Measurements from ENCODE around the gene SETDB2. TPM values are rescaled to one million over a fixed set of nuclear protein-coding genes. Genes with fewer than 3 reads are reported as not detected.

The SETDB2 gene
- total RNA-seq, 1 experiment from 2014 or later, result 5.2 TPM

- ChIA-PET CTCF (no interaction called here), POLR2A (no interaction called here), RAD21 (ENCODE audit: low non-redundant PET in 1 of 2, low total read pairs in 2 of 2, uncharacterized antibody in 2 of 2, unreplicated experiment in 2 of 2) (no interaction called here)
- intact Hi-C loops (cut with micrococcal nuclease), result no loop called here
- BruUV-seq (replicated peaks), result no TSS peak
- Histone ChIP-seq H3K9ac (ENCODE audit: low read length) (no peak overlapping the region), H3K4me2 (ENCODE audit: low read length) (no peak overlapping the region), H3K4me3 (replicated peaks in 1 of 2; ENCODE audit: low read depth in 1 of 2, low read length in 2 of 2) (no peak overlapping the region), H3K27ac (ENCODE audit: low read depth, low read length) (no peak overlapping the region), H2AFZ (ENCODE audit: low read depth, low read length, poor library complexity, severe bottlenecking) (no peak overlapping the region), H3K79me2 (ENCODE audit: insufficient read depth, low read length) (no peaks in the 10 kb centered on the region), H3K9me2 (ENCODE audit: insufficient read depth) (no peaks in the 10 kb centered on the region), H3K4me1 (ENCODE audit: control insufficient read depth in 1 of 2, insufficient read depth in 2 of 2, low read length in 2 of 2) (no peaks in the 10 kb centered on the region), H3K36me3 (ENCODE audit: control insufficient read depth in 1 of 2, insufficient read depth in 2 of 2, low read length in 2 of 2) (no peaks in the 10 kb centered on the region), H3K9me3 (ENCODE audit: control insufficient read depth in 1 of 2, insufficient read depth in 1 of 2, low read depth in 1 of 2, low read length in 2 of 2) (no peaks in the 10 kb centered on the region), H4K20me1 (ENCODE audit: insufficient read depth) (no peaks in the 10 kb centered on the region), H3K27me3 (ENCODE audit: insufficient read depth, low read length) (no peaks in the 10 kb centered on the region)
- no peak for ATAC-seq
- TF ChIP-seq CTCF (IDR thresholded peaks at IDR 0.05 in 2 of 3, conservative IDR thresholded peaks at IDR 0.05 in 1 of 3; ENCODE audit: borderline replicate concordance in 1 of 3, insufficient read depth in 1 of 3, low read depth in 2 of 3, low read length in 2 of 3) (no peak), ZBTB33 (IDR thresholded peaks at IDR 0.05; ENCODE audit: extremely low read depth, insufficient replicate concordance, low read length) (no peak), ZNF274 (IDR thresholded peaks at IDR 0.05; ENCODE audit: low read depth, low read length) (no peak)
- TF ChIP-seq, protein P1, sequence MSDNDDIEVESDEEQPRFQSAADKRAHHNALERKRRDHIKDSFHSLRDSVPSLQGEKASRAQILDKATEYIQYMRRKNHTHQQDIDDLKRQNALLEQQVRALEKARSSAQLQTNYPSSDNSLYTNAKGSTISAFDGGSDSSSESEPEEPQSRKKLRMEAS (IDR thresholded peaks at IDR 0.05), result no peak
- no peak for DNase-seq (ENCODE audit: low read depth, low spot score)
These were observed 33.6 kb upstream of the SETDB2 start for GRCh38 chr13:49410477-49410876.

GRCh38 chr13:49411353-49411752 is 32.7 kb upstream of the SETDB2 start:
- CTCF ChIA-PET, result no interaction called here

More at GRCh38 chr13:49411353-49411752, 32.7 kb upstream of the SETDB2 start:
- no peak for TF ChIP-seq CBX3 (IDR thresholded peaks at IDR 0.05; ENCODE audit: low read depth)
- no peak overlapping the region for H3K4me3 ChIP-seq (replicated peaks in 1 of 2; ENCODE audit: low read depth in 1 of 2, low read length in 2 of 2)
- H3K36me3 ChIP-seq (ENCODE audit: control insufficient read depth in 1 of 2, insufficient read depth in 2 of 2, low read length in 2 of 2), result no peaks in the 10 kb centered on the region
- H3K9me3 ChIP-seq (ENCODE audit: control insufficient read depth in 1 of 2, insufficient read depth in 1 of 2, low read depth in 1 of 2, low read length in 2 of 2), result no peaks in the 10 kb centered on the region
- no peak overlapping the region for H3K27ac ChIP-seq (ENCODE audit: low read depth, low read length)
- H3K79me2 ChIP-seq (ENCODE audit: insufficient read depth, low read length), result no peaks in the 10 kb centered on the region
- no peaks in the 10 kb centered on the region for H3K4me1 ChIP-seq (ENCODE audit: control insufficient read depth in 1 of 2, insufficient read depth in 2 of 2, low read length in 2 of 2)
- POLR2A ChIA-PET, result no interaction called here
- intact Hi-C loops (cut with micrococcal nuclease), result no loop called here
- ATAC-seq, result no peak
- no TSS peak for BruUV-seq (replicated peaks)
- RAD21 ChIA-PET (ENCODE audit: low non-redundant PET in 1 of 2, low total read pairs in 2 of 2, uncharacterized antibody in 2 of 2, unreplicated experiment in 2 of 2), result no interaction called here
- H3K9me2 ChIP-seq (ENCODE audit: insufficient read depth), result no peaks in the 10 kb centered on the region
- DNase-seq (ENCODE audit: low read depth, low spot score), result no peak
- H3K27me3 ChIP-seq (ENCODE audit: insufficient read depth, low read length), result no peaks in the 10 kb centered on the region
- no peaks in the 10 kb centered on the region for H4K20me1 ChIP-seq (ENCODE audit: insufficient read depth)
- no peak overlapping the region for H3K4me2 ChIP-seq (ENCODE audit: low read length)
- H2AFZ ChIP-seq (ENCODE audit: low read depth, low read length, poor library complexity, severe bottlenecking), result no peak overlapping the region
- H3K9ac ChIP-seq (ENCODE audit: low read length), result no peak overlapping the region
